HG02938 (cell line): ENCODE measurements around the gene TMOD3.

Experiments used
- ATAC-seq: cut with Tn5 transposase; IDR thresholded peaks from one replicate; pipeline ENCODE4 v1.9.1; 2021; ENCODE audit warnings: mild to moderate bottlenecking, moderate library complexity; ENCODE audit not compliant: unreplicated experiment

TMOD3 gene

GRCh38 chr15:51825698-51826097 is 3.8 kb upstream of the TMOD3 start:
- ATAC-seq: no peak

GRCh38 chr15:51828621-51829375 is 655 bp upstream of the TMOD3 start:
- no peak for ATAC-seq

- no peak for ATAC-seq
Measured at GRCh38 chr15:51830276-51830806, 888 bp downstream of the TMOD3 start.

- ATAC-seq: no peak
Measured at GRCh38 chr15:51833772-51834171, 4.3 kb downstream of the TMOD3 start.

- peak; percentile 45 for ATAC-seq
Measured at GRCh38 chr15:51837792-51838251, 8.4 kb downstream of the TMOD3 start.

GRCh38 chr15:51838270-51838669 is 8.8 kb downstream of the TMOD3 start:
- ATAC-seq: no peak

GRCh38 chr15:51840692-51841091 is 11.2 kb downstream of the TMOD3 start:
- ATAC-seq: no peak

GRCh38 chr15:51841406-51842040 is 12.1 kb downstream of the TMOD3 start:
- no peak for ATAC-seq

GRCh38 chr15:51842265-51842664 is 12.8 kb downstream of the TMOD3 start:
- no peak for ATAC-seq

- no peak for ATAC-seq
Measured at GRCh38 chr15:51842852-51843737, 13.6 kb downstream of the TMOD3 start.

- no peak for ATAC-seq
Measured at GRCh38 chr15:51844747-51845426, 15.4 kb downstream of the TMOD3 start.

GRCh38 chr15:51846066-51846462 is 16.6 kb downstream of the TMOD3 start:
- ATAC-seq: no peak

GRCh38 chr15:51846463-51847230 is 17.2 kb downstream of the TMOD3 start:
- ATAC-seq: no peak

GRCh38 chr15:51848811-51849210 is 19.4 kb downstream of the TMOD3 start:
- ATAC-seq: no peak

GRCh38 chr15:51849860-51850259 is 20.4 kb downstream of the TMOD3 start:
- ATAC-seq: no peak

- ATAC-seq: no peak
Measured at GRCh38 chr15:51853998-51854397, 24.5 kb downstream of the TMOD3 start.

GRCh38 chr15:51855612-51856011 is 26.2 kb downstream of the TMOD3 start:
- no peak for ATAC-seq

GRCh38 chr15:51856714-51857380 is 27.4 kb downstream of the TMOD3 start:
- ATAC-seq: no peak
